Epithelial cell of esophagus (primary cell): ENCODE data around the gene CDH18.

Experiments used
- DNase-seq: peaks from one replicate; pipeline ENCODE4 v3.0.0; 2010; ENCODE audit warnings: low read depth
- H3K4me3 ChIP-seq: 2 replicates; pipeline ENCODE4 v1.5.1; 2011; ENCODE audit warnings: mild to moderate bottlenecking, low read length, control low read depth
- CTCF ChIP-seq: IDR thresholded peaks from 2 replicates; pipeline ENCODE4 v1.5.1; 2011; ENCODE audit warnings: low read depth, mild to moderate bottlenecking, low read length, control low read depth, inconsistent platforms; ENCODE audit not compliant: insufficient read depth; ENCODE audit errors: missing control alignments

The CDH18 gene

GRCh38 chr5:19531374-19531952 is 456.5 kb downstream of the CDH18 start:
- no peak for TF ChIP-seq CTCF
- peak; percentile 99 for DNase-seq
- H3K4me3 ChIP-seq: no peak overlapping the region

- H3K4me3 ChIP-seq: no peak overlapping the region
- peak; percentile 74 for DNase-seq
- no peak for TF ChIP-seq CTCF
These were observed 468.6 kb downstream of the CDH18 start for GRCh38 chr5:19519448-19519847.

DNA sequence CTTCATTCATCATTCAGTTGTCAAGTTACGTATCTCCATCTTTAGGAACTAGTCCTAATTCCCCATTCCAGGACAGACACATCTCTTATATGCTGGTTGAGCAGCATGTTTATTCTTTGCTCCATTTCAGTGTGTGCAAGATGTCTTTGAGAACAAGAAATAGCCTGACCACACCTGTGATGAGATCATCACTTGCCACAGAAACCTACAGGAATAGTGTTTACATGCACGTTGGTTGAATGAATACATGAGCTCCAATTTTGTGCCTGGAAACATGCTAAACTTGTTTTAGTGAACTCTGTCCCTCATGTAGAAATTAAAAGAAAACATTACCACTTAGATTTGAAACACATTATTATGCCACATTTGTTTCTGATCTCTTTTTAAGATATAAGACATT is 489.1 kb downstream of the CDH18 start:
- H3K4me3 ChIP-seq: no peak overlapping the region
- peak; percentile 90 for DNase-seq
- no peak for TF ChIP-seq CTCF

DNA sequence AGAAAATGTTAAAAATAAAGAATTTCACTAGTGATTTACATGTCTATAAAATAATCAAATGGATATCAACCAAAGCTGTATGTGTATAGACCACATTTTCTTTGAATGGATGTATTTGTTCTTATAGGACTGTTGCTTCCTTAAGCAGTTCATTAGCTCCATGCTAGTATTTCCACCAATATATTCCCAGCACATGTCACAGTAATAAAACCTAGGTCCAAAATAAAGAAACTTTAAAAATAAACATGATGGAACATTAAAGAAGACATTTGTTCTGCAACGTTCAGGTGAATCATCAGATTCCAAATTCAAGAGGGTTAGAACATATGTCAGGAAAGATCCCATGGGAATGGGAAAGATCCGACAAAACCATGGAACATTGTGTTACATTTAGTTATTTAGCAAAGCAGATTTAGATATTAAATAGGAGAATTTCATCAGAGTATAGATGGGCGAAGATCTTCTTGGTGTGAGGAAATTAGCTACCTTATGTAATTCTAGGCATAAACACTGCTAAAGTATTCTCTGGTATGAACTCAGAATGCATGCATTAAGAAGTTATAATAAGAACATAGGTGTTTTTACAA is 490.7 kb downstream of the CDH18 start:
- no peak for DNase-seq
- no peak for TF ChIP-seq CTCF

DNA sequence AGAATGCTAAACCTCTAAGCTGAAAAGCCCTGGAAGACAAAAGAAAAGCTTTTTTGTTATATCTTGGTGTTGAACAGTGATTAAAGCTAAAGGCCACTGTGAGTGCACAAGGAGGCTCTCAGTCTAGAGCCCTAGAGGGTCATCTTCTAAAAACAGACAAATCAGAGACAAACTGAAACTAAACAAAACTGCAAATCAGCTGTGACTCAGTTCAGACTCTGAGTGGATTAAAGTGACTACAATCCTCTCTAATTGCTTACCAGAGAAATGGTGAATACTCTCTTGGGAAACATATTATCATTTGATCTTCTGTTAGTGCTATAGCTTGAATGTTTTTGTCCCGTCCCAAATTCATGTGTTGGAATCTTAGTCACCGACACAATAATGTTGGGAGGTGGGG is 491.9 kb downstream of the CDH18 start:
- TF ChIP-seq CTCF: no peak
- H3K4me3 ChIP-seq: no peak overlapping the region
- peak; percentile 38 for DNase-seq

More for the DNA sequence above, 490.7 kb downstream of the CDH18 start:
- H3K4me3 ChIP-seq: no peak overlapping the region

DNA sequence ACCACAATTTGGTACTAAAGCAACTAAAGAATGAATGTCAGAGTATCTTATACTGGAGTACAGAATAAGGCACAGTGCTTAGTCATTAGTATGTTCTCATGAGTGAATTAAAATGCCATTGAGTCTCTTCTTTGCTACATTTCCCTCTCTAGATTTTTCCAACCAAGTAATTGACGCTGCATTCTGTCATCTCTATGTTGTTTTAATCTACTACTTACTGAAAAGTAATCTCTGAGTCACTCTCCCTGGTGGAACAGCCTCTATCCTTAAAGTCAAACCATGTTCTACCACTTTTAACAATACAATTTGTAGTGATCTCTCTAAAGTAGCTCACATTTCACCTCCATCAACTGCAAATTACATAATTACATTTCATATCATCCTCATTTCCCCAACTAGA is 495.1 kb downstream of the CDH18 start:
- TF ChIP-seq CTCF: no peak
- DNase-seq: peak; percentile 47
- H3K4me3 ChIP-seq: no peak overlapping the region

GRCh38 chr5:19488786-19489185 is 499.2 kb downstream of the CDH18 start:
- no peak for DNase-seq
- TF ChIP-seq CTCF: no peak
- no peak overlapping the region for H3K4me3 ChIP-seq
